ENCODE measurements around the gene ZNF770.

GRCh38 chr15:34986326-34986725 is 1.8 kb downstream of the ZNF770 start:
- TF ChIP-seq CTCF (conservative IDR thresholded peaks at IDR 0.05; ENCODE audit: low read length) (no peak), EZH2phosphoT487 (IDR thresholded peaks at IDR 0.05; ENCODE audit: borderline replicate concordance, low read depth, low read length) (no peak)

All from OCI-LY7 (cell line).